HepG2 (cell line): Measurements from ENCODE around the gene ZBTB44. TPM values are rescaled to one million over a fixed set of nuclear protein-coding genes. Genes with fewer than 3 reads are reported as not detected.
"Not testable (repeated sequence)": the region's sequence is repeated elsewhere in the genome, so short reads cannot be mapped to it uniquely, and the experiment has no call there.

Source experiments
- ATAC-seq: fragments of 200-7000 bp; cut with Tn5 transposase; 3 replicates; pipeline ENCODE4 v1.9.1; 2020; ENCODE audit warnings: mild to moderate bottlenecking, moderate library complexity
- BruUV-seq: library from RNA; stranded (reverse); fragments of 400-500 nt; replicated peaks from 2 replicates; lab custom pipeline; 2021; lab: Mats Ljungman, UMichigan
- CTCF ChIA-PET: fragments of 300-600 bp; formaldehyde crosslinking; extraction: SDS; loops from one replicate; lab custom pipeline; 2021; ENCODE audit warnings: low total read pairs, inconsistent platforms, low intra/inter-chr PET ratio; lab: Yijun Ruan, JAX
- POLR2A ChIA-PET: fragments of 350-600 bp; sonication (Branson Sonifier 250); formaldehyde crosslinking; loops from one replicate; lab custom pipeline; 2020; ENCODE audit warnings: antibody characterized with exemption, inconsistent platforms; lab: Yijun Ruan, JAX
- DNase-seq: peaks from one replicate; pipeline ENCODE4 v3.0.0-alpha.2; 2015; ENCODE audit warnings: low spot score
- FAIRE-seq: peaks from 3 replicates; lab custom pipeline; 2011; peaks lifted over from hg19 to GRCh38; lab: Jason Lieb, UNC
- H2AFZ ChIP-seq: one replicate; pipeline ENCODE4 v1.6.1; 2011; ENCODE audit warnings: low read length, inconsistent platforms
- H3K27ac ChIP-seq: fragments of 300-600 bp; 3 replicates; pipeline ENCODE4 v1.8.0; 2011; ENCODE audit warnings: mixed run types, mild to moderate bottlenecking, mixed read lengths, low read length, inconsistent platforms; ENCODE audit not compliant: insufficient read depth; ENCODE audit errors: extremely low read length
- H3K27me3 ChIP-seq, 2 experiments: fragments of 200-600 bp in 1 of 2; 2 replicates in 1 of 2; 3 replicates in 1 of 2; pipeline versions ENCODE4 v1.6.0 to v1.8.0; 2011; ENCODE audit warnings: low read length in 2 of 2, mild to moderate bottlenecking in 2 of 2, moderate library complexity in 2 of 2, inconsistent platforms in 1 of 2; ENCODE audit not compliant: insufficient read depth in 2 of 2, control insufficient read depth in 1 of 2
- H3K36me3 ChIP-seq, 2 experiments: fragments of 200-600 bp in 1 of 2; replicated peaks in 1 of 2; 2 replicates in 1 of 2; 3 replicates in 1 of 2; pipeline versions ENCODE4 v1.5.1 to v1.8.0; 2011; ENCODE audit warnings: low read length in 2 of 2, inconsistent platforms in 1 of 2; ENCODE audit not compliant: insufficient read depth in 2 of 2, control insufficient read depth in 1 of 2
- H3K4me1 ChIP-seq: 2 replicates; pipeline ENCODE4 v1.5.1; 2012; ENCODE audit warnings: low read length, inconsistent platforms; ENCODE audit not compliant: insufficient read depth
- H3K4me2 ChIP-seq: 2 replicates; pipeline ENCODE4 v1.6.0; 2011; ENCODE audit warnings: low read depth, low read length, inconsistent platforms
- H3K4me3 ChIP-seq, 3 experiments: fragments of 200-600 bp in 1 of 3; sonication (generic), shearing (Covaris generic) in 1 of 3; replicated peaks in 1 of 3; 2 replicates each; pipeline ENCODE4 v1.5.1; 2011 to 2016; ENCODE audit warnings: low read length in 3 of 3, inconsistent platforms in 2 of 3, low read depth in 2 of 3, mild to moderate bottlenecking in 2 of 3, control low read depth in 1 of 3, mixed read lengths in 1 of 3; ENCODE audit not compliant: insufficient read depth in 1 of 3
- H3K79me2 ChIP-seq: one replicate; pipeline ENCODE4 v1.6.1; 2011; ENCODE audit warnings: low read length, inconsistent platforms; ENCODE audit not compliant: insufficient read depth
- H3K9ac ChIP-seq: 2 replicates; pipeline ENCODE4 v1.6.0; 2011; ENCODE audit warnings: mild to moderate bottlenecking, low read depth, low read length, inconsistent platforms; ENCODE audit not compliant: insufficient read depth
- H3K9me3 ChIP-seq: 2 replicates; pipeline ENCODE4 v1.5.1; 2012; ENCODE audit warnings: mild to moderate bottlenecking, low read length
- H4K20me1 ChIP-seq: 2 replicates; pipeline ENCODE4 v1.6.0; 2011; ENCODE audit warnings: inconsistent platforms, mild to moderate bottlenecking, low read length, moderate library complexity; ENCODE audit not compliant: insufficient read depth
- RBM22 ChIP-seq: fragments of 200-400 bp; formaldehyde crosslinking; optimal IDR thresholded peaks from 2 replicates; pipeline ENCODE3; 2017; ENCODE audit warnings: mild to moderate bottlenecking, low read length, moderate library complexity
- ZFP82 ChIP-seq: sonication (generic); formaldehyde crosslinking; IDR thresholded peaks from 2 replicates; pipeline ENCODE4 v1.5.1; 2020; ENCODE audit warnings: mild to moderate bottlenecking, missing genetic modification reagents, borderline replicate concordance
- ZNF501 ChIP-seq: sonication (generic); formaldehyde crosslinking; IDR thresholded peaks from 2 replicates; pipeline ENCODE4 v1.5.1; 2020; ENCODE audit warnings: mild to moderate bottlenecking, moderate library complexity, missing genetic modification reagents
- WGBS: methylation state at CpG from one replicate; pipeline ENCODE4 v1.1.6; 2017; ENCODE audit warnings: low lambda C conversion rate; 5-methylcytosine and 5-hydroxymethylcytosine counted together
- in situ Hi-C: cut with HindIII; loops from 2 replicates; pipeline ENCODE4 v1.10.0; 2017; ENCODE audit warnings: low pct_unique_long_range_greater_than_20kb; ENCODE audit not compliant: extremely low pct_ligation_motif_present
- intact Hi-C: fragments of 100-400 bp; cut with micrococcal nuclease; formaldehyde crosslinking; loops from one replicate; pipeline ENCODE4 v1.10.0; 2022; ENCODE audit not compliant: unreplicated experiment
- polyA plus RNA-seq, 8 experiments: library from polyadenylated mRNA; depleted of rRNA in 3 of 8; stranded (reverse) in 7 of 8; unstranded in 1 of 8; fragments of >200 nt; fragmentation: Illumina TruSeq in 4 of 8; extraction: Trizol in 4 of 8; gene quantifications; 2 replicates each; pipeline versions ENCODE4 v1.2.1 to v1.2.3, GENCODE V29; 2011 to 2016; ENCODE audit warnings: low read depth in 4 of 8, missing spikeins in 1 of 8, mixed read lengths in 1 of 8; ENCODE audit not compliant: insufficient read depth in 1 of 8
- total RNA-seq, 5 experiments: library from RNA; depleted of rRNA; stranded (reverse); fragments of >200 nt; fragmentation: Illumina TruSeq; extraction: Trizol; gene quantifications; 2 replicates each; pipeline ENCODE4 v1.2.3, GENCODE V29; 2016; ENCODE audit warnings: low read depth in 1 of 5
- TF ChIP-seq, protein P1 (sequence below): sonication (generic); formaldehyde crosslinking; IDR thresholded peaks from 2 replicates; pipeline ENCODE4 v1.9.0; 2021; ENCODE audit warnings: missing genetic modification reagents, borderline replicate concordance

ZBTB44 gene
- total and polyA plus RNA-seq, 2 of the 13 experiments (the other 11 are each of a cell fraction or from before 2014, with no cell fraction given), result 22.8 to 23.6 TPM

DNA sequence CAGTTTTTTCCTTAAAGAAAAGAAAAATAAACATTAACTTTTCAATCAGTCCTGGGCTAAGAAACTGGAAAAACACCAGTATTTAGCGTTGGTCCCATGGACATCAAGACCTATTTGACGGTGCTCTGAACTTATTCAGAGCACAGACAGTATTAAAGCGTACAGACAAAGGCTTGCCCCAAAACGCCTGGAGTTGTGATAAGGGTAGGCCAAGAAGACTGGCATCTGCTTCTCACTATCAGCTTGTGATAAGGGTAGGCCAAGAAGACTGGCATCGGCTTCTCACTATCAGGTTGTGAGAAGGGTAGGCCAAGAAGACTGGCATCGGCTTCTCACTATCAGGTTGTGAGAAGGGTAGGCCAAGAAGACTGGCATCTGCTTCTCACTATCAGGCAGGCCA lies 69.3 kb downstream of the ZBTB44 start:
- H3K79me2 ChIP-seq, H3K9ac ChIP-seq, H3K9me3 ChIP-seq, H3K36me3 ChIP-seq, DNase-seq, in situ Hi-C loops, FAIRE-seq, BruUV-seq, H2AFZ ChIP-seq, H3K4me3 ChIP-seq, H3K4me2 ChIP-seq, intact Hi-C loops, CTCF ChIA-PET, POLR2A ChIA-PET, H3K27me3 ChIP-seq, H4K20me1 ChIP-seq, H3K27ac ChIP-seq, ATAC-seq: not testable (repeated sequence)
- H3K4me1 ChIP-seq, result peaks cover 10% of the 10 kb centered on the region; the same call in 1 of the 2 replicates
- WGBS, result 96% methylated on average over 6 of the region's 6 CpGs

DNA sequence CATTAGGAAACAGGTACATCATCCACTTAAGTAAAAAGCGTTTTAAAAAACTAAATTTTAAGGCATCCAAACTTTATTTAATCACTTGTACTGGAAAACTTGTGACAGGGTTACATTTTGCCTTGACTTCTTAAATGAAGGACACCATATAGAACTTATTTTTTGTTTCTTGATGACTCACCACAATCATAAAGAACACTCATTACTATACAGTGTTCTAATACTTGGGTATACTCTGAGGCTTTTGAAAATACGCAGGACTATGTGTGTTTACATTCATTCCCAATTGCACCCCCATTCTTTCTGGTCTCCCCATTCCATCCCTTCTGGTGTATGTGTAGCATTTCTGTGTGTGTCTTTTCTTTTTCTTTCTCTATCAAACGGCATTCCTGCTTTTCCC lies 69.9 kb downstream of the ZBTB44 start:
- no peak overlapping the region for H3K4me3 ChIP-seq
- H3K27me3 ChIP-seq, result no peaks in the 10 kb centered on the region
- ChIA-PET CTCF (no interaction called here), POLR2A (no interaction called here)
- WGBS, result 98% methylated on average over 3 of the region's 3 CpGs
- H3K9me3 ChIP-seq, result no peaks in the 10 kb centered on the region
- DNase-seq (no peak), ATAC-seq (no peak), FAIRE-seq (no peak)
- no peak for TF ChIP-seq ZNF501 (CRISPR knock-in tag)
- TF ChIP-seq RBM22, result no peak
- TF ChIP-seq ZFP82 (CRISPR knock-in tag), result no peak
- TF ChIP-seq, protein P1, sequence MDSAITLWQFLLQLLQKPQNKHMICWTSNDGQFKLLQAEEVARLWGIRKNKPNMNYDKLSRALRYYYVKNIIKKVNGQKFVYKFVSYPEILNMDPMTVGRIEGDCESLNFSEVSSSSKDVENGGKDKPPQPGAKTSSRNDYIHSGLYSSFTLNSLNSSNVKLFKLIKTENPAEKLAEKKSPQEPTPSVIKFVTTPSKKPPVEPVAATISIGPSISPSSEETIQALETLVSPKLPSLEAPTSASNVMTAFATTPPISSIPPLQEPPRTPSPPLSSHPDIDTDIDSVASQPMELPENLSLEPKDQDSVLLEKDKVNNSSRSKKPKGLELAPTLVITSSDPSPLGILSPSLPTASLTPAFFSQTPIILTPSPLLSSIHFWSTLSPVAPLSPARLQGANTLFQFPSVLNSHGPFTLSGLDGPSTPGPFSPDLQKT (CRISPR knock-in tag), result no peak
- H4K20me1 ChIP-seq, result no peaks in the 10 kb centered on the region
- BruUV-seq, result no TSS peak
- peaks cover 10% of the 10 kb centered on the region; the same call in 1 of the 2 replicates for H3K4me1 ChIP-seq
- in situ Hi-C loops, result no loop called here
- no peak overlapping the region for H3K27ac ChIP-seq
- H2AFZ ChIP-seq, result no peak overlapping the region
- no peaks in the 10 kb centered on the region for H3K79me2 ChIP-seq
- intact Hi-C loops, result no loop called here
- 0 out of 5 replicates have a peak, but pooled peaks cover 0 to 5% of the 10 kb centered on the region in 2 experiments for H3K36me3 ChIP-seq
- H3K4me2 ChIP-seq, result no peak overlapping the region
- H3K9ac ChIP-seq, result no peak overlapping the region
